H1 (cell line): ENCODE measurements around the gene CABP1. TPM values are rescaled to one million over a fixed set of nuclear protein-coding genes. Genes with fewer than 3 reads are reported as not detected.

Experiments
- CHD7 ChIP-seq: fragments of 300-600 bp; sonication (generic); IDR thresholded peaks from 2 replicates; pipeline ENCODE4 v1.7.1; 2012; ENCODE audit warnings: low read length, moderate library complexity, mild to moderate bottlenecking, inconsistent platforms; ENCODE audit not compliant: insufficient replicate concordance
- polyA plus RNA-seq, 7 experiments: library from polyadenylated mRNA; depleted of rRNA in 3 of 7; stranded (reverse) in 5 of 7; unstranded in 2 of 7; fragments of >200 nt in 5 of 7; fragments of 200-250 nt in 2 of 7; gene quantifications; 1 replicate in 5 of 7; 2 replicates in 1 of 7; 4 replicates in 1 of 7; pipeline versions ENCODE4 v1.2.1 to v1.2.3, GENCODE V29; 2011 to 2013; ENCODE audit warnings: missing spikeins in 2 of 7, mixed read lengths in 2 of 7
- total RNA-seq: library from RNA; stranded (reverse); fragmentation: NEBNext Ultra II Directional; extraction: Animal tissue kit (Norgen Biotek cat#: 25700); gene quantifications from 2 replicates; pipeline ENCODE4 v1.2.1, GENCODE V29; 2021

CABP1 gene
- total and polyA plus RNA-seq, 2 of the 8 experiments (the other 6 are each of a cell fraction or from before 2014, with no cell fraction given), result 3.9 to 7.4 TPM

- TF ChIP-seq CHD7, result no peak
- TF ChIP-seq, all 59 proteins: peak for 0
These were observed 18.1 kb downstream of the CABP1 start (continued) for GRCh38 chr12:120658286-120659150.
